Right renal pelvis (tissue), 4 donors: ENCODE data around the gene RALY. TPM values are rescaled to one million over a fixed set of nuclear protein-coding genes. Genes with fewer than 3 reads are reported as not detected.

Experiments
- DNase-seq, 4 donors: peaks; one replicate each; pipeline ENCODE4 v3.0.0-alpha.2; 2013; ENCODE audit warnings: low read depth in 4 of 4, low spot score in 3 of 4, missing footprints in 1 of 4
- polyA plus RNA-seq, 4 donors: library from polyadenylated mRNA; unstranded; fragments of 120-200 nt; gene quantifications; one replicate each; pipeline ENCODE4 v1.2.1, GENCODE V29; 2013; ENCODE audit not compliant: insufficient read length in 4 of 4

Gene RALY
- polyA plus RNA-seq, 4 donors: 153 to 198 (median 166) TPM

DNA sequence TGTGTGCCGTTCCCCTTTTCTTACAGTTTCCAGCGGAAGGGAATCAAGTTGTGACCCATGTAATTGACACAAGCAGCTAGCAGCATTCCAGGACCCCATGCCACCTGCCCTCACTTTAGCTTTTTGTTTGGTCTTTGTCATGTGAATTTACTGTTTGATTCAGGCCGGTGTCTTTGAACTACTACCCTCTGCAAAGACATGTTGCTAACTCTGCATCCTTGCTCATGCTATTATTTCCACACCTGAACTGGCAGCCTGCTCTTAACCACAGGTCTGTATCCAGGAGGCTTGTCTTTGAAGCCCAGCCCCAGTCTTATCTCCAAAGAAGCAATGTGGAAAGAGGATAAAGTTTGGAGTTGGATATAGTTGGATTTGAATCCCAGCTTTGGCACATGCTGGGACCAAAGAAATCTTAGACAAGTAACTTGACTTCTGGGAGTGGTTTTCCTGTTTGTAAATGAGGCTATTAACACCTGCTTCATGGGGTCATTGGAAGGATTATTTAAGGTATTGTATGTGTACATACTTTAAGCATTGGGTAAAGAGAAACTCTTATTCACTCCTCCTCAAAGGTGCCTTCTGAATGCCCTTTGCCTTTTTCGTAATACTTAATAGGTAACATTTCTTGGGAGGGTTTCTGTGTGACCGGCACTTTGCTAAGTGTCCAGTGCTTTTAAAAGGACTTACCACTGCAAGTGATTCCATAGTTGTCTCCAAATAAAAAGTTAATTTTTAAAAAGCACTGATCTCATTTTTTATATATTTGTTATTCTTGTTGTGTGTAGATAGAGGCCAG is 52.4 kb downstream of the RALY start:
- no peak for DNase-seq

GRCh38 chr20:34047010-34047687 is 53.4 kb downstream of the RALY start:
- DNase-seq: no peak

DNA sequence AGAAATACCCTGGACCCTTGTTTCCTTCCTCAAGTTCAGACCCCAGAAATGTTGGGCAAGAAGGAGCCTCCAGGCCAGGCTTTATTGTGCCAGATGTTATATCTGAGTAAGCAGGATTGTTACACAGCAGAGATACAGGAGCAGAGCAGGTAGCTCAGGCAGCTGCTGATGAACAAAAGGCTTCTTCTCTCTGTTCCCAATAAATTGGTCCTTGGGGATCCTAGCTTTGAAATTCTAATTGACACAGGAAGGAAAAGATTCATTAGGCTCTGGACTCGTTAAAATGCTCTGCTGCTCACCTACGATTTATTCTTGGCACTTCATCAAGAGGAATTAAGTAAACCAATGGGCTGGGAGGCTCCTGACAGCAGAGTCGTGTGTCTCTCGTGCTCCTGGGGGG is 54.2 kb downstream of the RALY start:
- DNase-seq: no peak

- DNase-seq: no peak
Observed at GRCh38 chr20:34049389-34049788, 55.7 kb downstream of the RALY start.

DNA sequence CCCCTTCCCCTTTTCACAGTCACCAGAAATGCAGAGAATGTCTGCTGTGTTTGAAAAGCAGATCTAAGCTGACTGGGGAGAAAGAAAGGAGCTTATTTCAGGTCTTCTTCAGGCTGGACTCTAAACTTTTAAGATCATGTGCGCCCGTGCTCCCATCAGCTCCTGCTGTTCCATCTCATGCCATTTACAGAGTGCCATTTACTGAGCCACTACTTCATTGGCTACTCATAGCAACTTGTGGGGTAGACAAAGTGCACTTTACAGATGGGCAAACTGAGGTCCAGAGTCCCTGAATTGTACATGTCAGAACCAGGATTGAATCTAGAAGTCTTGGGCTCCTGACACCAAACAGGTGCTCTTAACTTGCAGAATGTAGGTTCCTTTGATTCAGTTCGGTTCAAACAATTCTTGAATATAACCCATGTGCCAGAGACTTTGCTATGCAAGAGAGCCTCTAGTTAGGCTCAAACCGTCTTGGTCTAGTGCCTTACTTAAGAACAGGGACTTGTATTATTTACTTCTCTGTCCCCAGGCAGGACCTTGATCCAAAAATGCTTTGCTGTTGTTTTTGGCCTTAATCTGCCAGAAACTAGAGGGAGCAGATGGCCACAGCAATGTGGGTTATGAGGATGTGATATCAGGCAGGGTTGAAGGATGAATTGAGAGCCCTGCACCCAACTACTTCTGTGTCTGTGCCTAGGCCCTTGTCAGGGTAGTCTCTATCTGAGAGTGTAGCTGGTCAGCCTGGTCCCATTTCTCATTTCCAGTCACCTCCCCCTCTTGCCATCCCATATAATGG is 56.4 kb downstream of the RALY start:
- DNase-seq: no peak

GRCh38 chr20:34052414-34052813 is 58.7 kb downstream of the RALY start:
- DNase-seq: no peak

GRCh38 chr20:34055290-34055689 is 61.6 kb downstream of the RALY start:
- no peak for DNase-seq

DNA sequence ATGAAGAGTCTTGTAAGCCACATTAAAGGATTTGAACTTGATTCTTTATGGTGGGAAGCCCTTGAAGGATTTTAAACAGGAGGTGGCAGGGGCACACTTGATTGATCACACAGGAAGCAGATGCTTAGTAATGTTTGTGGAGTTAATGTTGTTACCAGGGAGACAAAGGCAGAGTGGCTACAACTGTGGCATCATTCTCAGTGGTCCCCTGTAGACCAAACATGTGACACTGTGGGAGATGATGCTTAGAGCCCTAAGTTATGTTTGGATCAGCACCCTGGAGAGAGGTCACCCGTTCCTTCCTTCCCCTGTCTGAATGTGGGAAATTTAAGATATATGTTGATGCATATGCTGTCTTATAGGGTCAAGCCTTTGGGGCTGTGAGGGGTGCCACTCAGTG is 65.1 kb downstream of the RALY start:
- DNase-seq: no peak

- DNase-seq: no peak
Observed at GRCh38 chr20:34060970-34061369, 67.3 kb downstream of the RALY start.

GRCh38 chr20:34061695-34062094 is 68.0 kb downstream of the RALY start:
- no peak for DNase-seq

DNA sequence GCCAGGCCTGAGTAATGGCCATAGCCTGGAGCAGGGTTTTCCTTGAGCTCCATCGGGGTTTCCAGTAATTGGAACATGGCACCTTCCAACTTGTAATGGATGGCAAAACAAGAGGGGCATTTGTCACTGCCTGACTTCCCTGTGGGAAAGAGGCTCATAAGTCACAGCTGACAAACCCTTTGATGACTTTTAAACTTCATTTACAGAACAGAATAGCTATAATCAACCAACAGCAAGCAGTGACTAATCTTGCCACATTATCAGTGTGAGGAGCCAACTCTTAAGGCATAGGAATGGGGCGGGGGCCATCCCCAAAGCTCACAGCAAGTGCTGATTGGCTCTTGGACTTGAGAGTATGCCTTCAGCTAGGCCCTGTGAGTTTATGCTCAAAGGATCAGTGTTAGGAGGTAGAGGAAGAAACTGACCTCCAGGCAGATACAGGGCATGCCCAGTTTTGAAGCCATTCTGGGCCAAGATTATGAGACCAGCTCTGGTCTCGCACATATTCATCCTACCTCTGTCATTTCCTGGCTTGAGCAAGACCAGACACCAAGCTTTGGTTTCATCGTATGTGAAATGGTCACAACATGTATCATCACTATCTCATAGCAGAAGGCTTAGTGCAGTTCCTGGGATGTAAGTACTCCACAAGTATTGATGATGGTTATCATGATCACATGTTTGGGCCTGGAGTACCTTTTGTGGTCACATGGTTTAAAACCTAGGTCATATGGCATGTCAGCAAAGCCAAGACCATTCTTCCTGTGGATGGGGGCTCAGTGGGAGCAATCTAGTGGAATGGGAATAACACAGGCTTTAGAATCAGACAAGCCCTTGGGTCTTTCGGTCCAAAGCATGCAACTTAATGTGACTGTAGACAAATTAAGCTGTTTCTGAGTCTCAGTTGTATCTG is 69.1 kb downstream of the RALY start:
- DNase-seq: no peak

DNA sequence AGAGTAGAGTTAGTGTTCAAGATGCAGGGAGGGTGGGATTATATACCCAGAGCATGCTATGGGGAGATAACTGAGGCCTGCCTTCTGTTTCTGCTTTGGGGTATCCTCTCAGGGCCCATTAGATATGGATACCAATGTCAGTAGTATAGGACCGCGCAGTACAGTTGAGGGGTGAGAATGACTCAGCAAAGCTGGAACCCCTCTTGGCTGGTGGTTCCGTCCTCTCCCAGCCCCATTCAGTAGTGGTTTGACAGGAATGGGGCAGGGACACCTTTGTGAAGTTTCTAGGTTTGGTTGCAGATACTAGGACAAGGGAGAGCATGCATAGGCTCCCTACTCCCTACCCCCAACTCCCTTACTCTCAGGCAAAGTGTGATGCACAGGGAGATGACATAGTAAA is 70.6 kb downstream of the RALY start:
- no peak for DNase-seq

DNA sequence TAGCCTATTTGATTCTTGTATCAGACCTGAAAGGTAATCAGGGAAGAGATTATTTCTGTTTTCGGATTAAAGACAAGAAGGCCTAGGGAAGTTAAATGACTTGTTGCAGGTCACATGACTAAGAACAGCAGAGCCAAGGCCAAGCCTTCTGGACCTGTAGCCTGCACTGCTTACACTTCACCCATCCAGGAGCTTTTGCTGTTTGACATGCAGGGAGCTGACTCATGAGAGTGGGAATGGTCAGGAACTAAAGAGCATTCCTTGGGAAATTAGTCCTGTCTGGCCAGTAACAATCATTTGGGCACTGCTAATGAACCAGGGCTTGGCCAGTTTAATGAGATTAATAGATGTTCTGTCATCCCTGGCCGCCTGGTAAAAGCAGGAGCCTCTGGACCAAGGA is 71.5 kb downstream of the RALY start:
- no peak for DNase-seq

- DNase-seq: no peak
Observed at GRCh38 chr20:34066476-34067090, 72.9 kb downstream of the RALY start.

DNA sequence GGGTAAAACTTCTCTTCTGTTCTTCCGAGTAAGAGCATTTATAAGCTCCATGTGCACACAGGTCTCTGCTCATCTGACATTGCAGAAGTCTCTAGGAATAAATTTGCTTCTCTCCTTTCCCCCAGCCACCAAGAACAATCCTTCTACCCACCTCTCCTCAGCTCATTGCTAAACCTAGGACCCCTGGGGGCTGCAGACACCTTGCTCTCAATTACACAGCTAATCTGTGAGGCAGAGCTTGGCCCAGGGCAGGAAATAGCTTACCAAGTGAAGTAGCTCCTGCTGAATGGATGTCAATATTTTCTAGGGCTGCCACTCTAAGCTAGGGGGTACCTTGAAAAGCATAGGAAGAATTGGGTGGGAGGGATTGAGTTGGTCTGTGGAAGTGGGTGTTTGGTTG is 74.3 kb downstream of the RALY start:
- no peak for DNase-seq

GRCh38 chr20:34069341-34070078 is 75.8 kb downstream of the RALY start:
- peak; percentile 60 to 78 (median 73) for DNase-seq

GRCh38 chr20:34070079-34070439 is 76.3 kb downstream of the RALY start:
- DNase-seq: no peak

DNA sequence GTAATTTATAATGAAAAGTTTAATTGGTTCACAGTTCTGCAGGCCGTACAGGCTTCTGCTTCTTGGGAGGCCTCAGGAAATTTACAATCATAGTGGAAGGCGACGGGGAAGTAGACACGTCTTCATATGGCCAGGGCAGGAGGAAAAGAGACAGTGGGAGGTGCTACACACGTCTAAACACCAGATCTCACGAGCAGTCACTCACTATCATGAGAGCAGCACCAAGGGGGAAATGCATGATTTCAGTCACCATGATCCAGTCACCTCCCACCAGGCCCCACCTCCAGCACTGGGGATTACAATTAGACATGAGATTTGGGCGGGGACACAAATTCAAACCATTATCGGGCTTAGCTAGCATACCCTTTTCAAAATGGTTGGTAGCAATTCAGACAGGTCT is 77.1 kb downstream of the RALY start:
- no peak for DNase-seq

DNA sequence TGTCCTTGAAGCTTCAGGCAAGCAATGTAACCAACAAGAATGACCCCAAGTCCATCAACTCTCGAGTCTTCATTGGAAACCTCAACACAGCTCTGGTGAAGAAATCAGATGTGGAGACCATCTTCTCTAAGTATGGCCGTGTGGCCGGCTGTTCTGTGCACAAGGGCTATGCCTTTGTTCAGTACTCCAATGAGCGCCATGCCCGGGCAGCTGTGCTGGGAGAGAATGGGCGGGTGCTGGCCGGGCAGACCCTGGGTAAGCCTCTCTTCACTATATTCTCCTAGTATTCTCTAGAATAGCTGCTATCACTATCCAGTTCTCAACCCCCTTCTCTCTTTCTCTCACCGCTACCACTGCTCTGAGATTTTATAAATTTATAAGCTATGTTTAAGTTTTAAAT is 78.4 kb downstream of the RALY start:
- no peak for DNase-seq
